HepG2 (cell line): ENCODE data around the gene DHFR.

ENCODE experiments used
- BRF2 ChIP-seq: sonication (generic); formaldehyde crosslinking; IDR thresholded peaks from 2 replicates; pipeline ENCODE4 v1.8.1; 2022; ENCODE audit warnings: mild to moderate bottlenecking, missing genetic modification reagents
- CEBPB ChIP-seq: IDR thresholded peaks from 2 replicates; pipeline ENCODE4 v1.6.1; 2011; ENCODE audit warnings: low read depth, low read length, improper control_type of control experiment, borderline replicate concordance
- CREM ChIP-seq, 2 experiments: sonication (generic) in 1 of 2; formaldehyde crosslinking in 1 of 2; IDR thresholded peaks; 2 replicates each; pipeline versions ENCODE4 v1.4.0 to v1.6.1; 2016 to 2020; ENCODE audit warnings: antibody characterized with exemption in 1 of 2, mild to moderate bottlenecking in 1 of 2, missing genetic modification reagents in 1 of 2
- CTCF ChIP-seq: sonication (generic); formaldehyde crosslinking; IDR thresholded peaks from 2 replicates; pipeline ENCODE4 v1.5.0; 2020; ENCODE audit warnings: mild to moderate bottlenecking, missing genetic modification reagents, moderate library complexity
- EP300 ChIP-seq, 3 experiments: sonication (generic) in 1 of 3; formaldehyde crosslinking in 1 of 3; IDR thresholded peaks; 2 replicates each; pipeline versions ENCODE4 v1.5.1 to v1.6.1; 2011 to 2020; ENCODE audit warnings: low read depth in 2 of 3, low read length in 2 of 3, borderline replicate concordance in 1 of 3, improper control_type of control experiment in 1 of 3, mild to moderate bottlenecking in 1 of 3, missing genetic modification reagents in 1 of 3, moderate library complexity in 1 of 3
- EZH2 ChIP-seq: conservative IDR thresholded peaks from 2 replicates; pipeline ENCODE4 v1.6.1; 2012; ENCODE audit warnings: mild to moderate bottlenecking, low read depth, low read length, moderate library complexity
- HINFP ChIP-seq: sonication (generic); formaldehyde crosslinking; IDR thresholded peaks from 2 replicates; pipeline ENCODE4 v1.4.0; 2020; ENCODE audit warnings: low read depth, mild to moderate bottlenecking, missing genetic modification reagents
- MAFK ChIP-seq, 2 experiments: IDR thresholded peaks in 1 of 2; conservative IDR thresholded peaks in 1 of 2; 2 replicates each; pipeline ENCODE4 v1.6.1; 2011; ENCODE audit warnings: improper control_type of control experiment in 2 of 2, low read length in 2 of 2
- MYC ChIP-seq: sonication (generic); formaldehyde crosslinking; IDR thresholded peaks from 2 replicates; pipeline ENCODE4 v1.9.0; 2021; ENCODE audit warnings: missing genetic modification reagents, borderline replicate concordance
- POLR2A ChIP-seq, 2 experiments: IDR thresholded peaks; 2 replicates each; pipeline ENCODE4 v1.6.1; 2011; ENCODE audit warnings: low read depth in 2 of 2, low read length in 2 of 2, mild to moderate bottlenecking in 1 of 2, moderate library complexity in 1 of 2; ENCODE audit not compliant: insufficient read depth in 1 of 2
- POLR2G ChIP-seq: fragments of 200-400 bp; formaldehyde crosslinking; IDR thresholded peaks from 2 replicates; pipeline ENCODE4 v1.6.1; 2018; ENCODE audit warnings: mild to moderate bottlenecking, low read depth, low read length, moderate library complexity
- SMC3 ChIP-seq: IDR thresholded peaks from 2 replicates; pipeline ENCODE4 v1.6.1; 2011; ENCODE audit warnings: low read length, improper control_type of control experiment
- TARDBP ChIP-seq: sonication (generic); formaldehyde crosslinking; IDR thresholded peaks from 2 replicates; pipeline ENCODE4 v1.8.0; 2022; ENCODE audit warnings: mild to moderate bottlenecking, missing genetic modification reagents
- ZFP36 ChIP-seq: fragments of 150-350 bp; IDR thresholded peaks from 2 replicates; pipeline ENCODE4 v1.6.1; 2018; ENCODE audit warnings: borderline replicate concordance, low read length, low read depth; ENCODE audit not compliant: partially characterized antibody

GRCh38 chr5:80641353-80641752 is 13.4 kb downstream of the DHFR start:
- TF ChIP-seq HINFP (CRISPR knock-in tag): no peak
- no peak for TF ChIP-seq EZH2
- no peak for TF ChIP-seq EP300 (IDR thresholded peaks at IDR 0.05; ENCODE audit: low read depth in 2 of 2, low read length in 2 of 2)
- TF ChIP-seq EP300 (CRISPR knock-in tag; IDR thresholded peaks at IDR 0.05; ENCODE audit: borderline replicate concordance): no peak
- no peak for TF ChIP-seq TARDBP
- TF ChIP-seq CTCF (CRISPR knock-in tag): no peak
- no peak for TF ChIP-seq MYC (CRISPR knock-in tag)
- TF ChIP-seq POLR2A (IDR thresholded peaks at IDR 0.05; ENCODE audit: insufficient read depth in 1 of 2, low read depth in 2 of 2, low read length in 2 of 2): no peak
- TF ChIP-seq ZFP36: no peak
- no peak for TF ChIP-seq MAFK (conservative IDR thresholded peaks at IDR 0.05 in 1 of 2, IDR thresholded peaks at IDR 0.05 in 1 of 2; ENCODE audit: low read length in 2 of 2)
- no peak for TF ChIP-seq POLR2G
- TF ChIP-seq CEBPB: no peak
- no peak for TF ChIP-seq BRF2 (CRISPR knock-in tag)
- TF ChIP-seq CREM (IDR thresholded peaks at IDR 0.05): no peak
- no peak for TF ChIP-seq CREM (CRISPR knock-in tag; IDR thresholded peaks at IDR 0.05)
- no peak for TF ChIP-seq SMC3
